Measurements from ENCODE around the gene HPS6.
A peak's percentile ranks its signal among the peaks of the same experiment; 100 is the strongest.

Gene HPS6

GRCh38 chr10:102113956-102114857 lies 49.1 kb downstream of the HPS6 start:
- H2AFZ ChIP-seq (ENCODE audit: low read depth, low read length) = peak overlapping the region; percentile 74
- peaks cover 79% of the 10 kb centered on the region for H3K79me2 ChIP-seq (ENCODE audit: insufficient read depth, low read length)
- peaks cover 30% of the 10 kb centered on the region for H4K20me1 ChIP-seq (ENCODE audit: insufficient read depth, low read length)
- H3K4me3 ChIP-seq (ENCODE audit: low read depth in 1 of 2, low read length in 2 of 2) = peak overlapping the region; percentile 84 to 85; a peak in 3 of 4 replicates
- no peak for TF ChIP-seq CTCF (IDR thresholded peaks at IDR 0.05; ENCODE audit: borderline replicate concordance, extremely low read depth, low read length, poor library complexity, severe bottlenecking)
- TF ChIP-seq EZH2 (IDR thresholded peaks at IDR 0.05; ENCODE audit: borderline replicate concordance, low read depth, low read length, severe bottlenecking) = no peak
- ATAC-seq (ENCODE audit: insufficient read depth, low read depth) (peak; percentile 32), DNase-seq (peak; percentile 28)
- peaks cover 27% of the 10 kb centered on the region for H3K36me3 ChIP-seq (ENCODE audit: insufficient read depth, low read length)
- peaks cover 62% of the 10 kb centered on the region for H3K4me1 ChIP-seq (ENCODE audit: insufficient read depth, low read length)
- peak overlapping the region; percentile 89 for H3K9ac ChIP-seq (ENCODE audit: low read depth, low read length)
- peak overlapping the region; percentile 84 for H3K27ac ChIP-seq (ENCODE audit: low read length)
- H3K9me3 ChIP-seq (ENCODE audit: insufficient read depth, low read length, severe bottlenecking) = no peaks in the 10 kb centered on the region
- H3K4me2 ChIP-seq (ENCODE audit: insufficient read depth, low read length) = peak overlapping the region; percentile 90
- no peaks in the 10 kb centered on the region for H3K27me3 ChIP-seq (ENCODE audit: insufficient read depth, low read length, poor library complexity)

- Histone ChIP-seq H3K9ac (ENCODE audit: low read depth, low read length) (peak overlapping the region; percentile 89), H4K20me1 (ENCODE audit: insufficient read depth, low read length) (peaks cover 30% of the 10 kb centered on the region), H2AFZ (ENCODE audit: low read depth, low read length) (peak overlapping the region; percentile 74), H3K4me2 (ENCODE audit: insufficient read depth, low read length) (peak overlapping the region; percentile 90), H3K27ac (ENCODE audit: low read length) (peak overlapping the region; percentile 84), H3K79me2 (ENCODE audit: insufficient read depth, low read length) (peaks cover 87% of the 10 kb centered on the region), H3K36me3 (ENCODE audit: insufficient read depth, low read length) (peaks cover 18% of the 10 kb centered on the region), H3K9me3 (ENCODE audit: insufficient read depth, low read length, severe bottlenecking) (no peaks in the 10 kb centered on the region), H3K4me3 (ENCODE audit: low read depth in 1 of 2, low read length in 2 of 2) (peak overlapping the region; percentile 41 to 85), H3K4me1 (ENCODE audit: insufficient read depth, low read length) (peaks cover 68% of the 10 kb centered on the region), H3K27me3 (ENCODE audit: insufficient read depth, low read length, poor library complexity) (no peaks in the 10 kb centered on the region)
- no peak for TF ChIP-seq CTCF (IDR thresholded peaks at IDR 0.05; ENCODE audit: borderline replicate concordance, extremely low read depth, low read length, poor library complexity, severe bottlenecking)
- TF ChIP-seq EZH2 (IDR thresholded peaks at IDR 0.05; ENCODE audit: borderline replicate concordance, low read depth, low read length, severe bottlenecking) = no peak
- peak; percentile 84 for ATAC-seq (ENCODE audit: insufficient read depth, low read depth)
- peak; percentile 93 for DNase-seq
Observed at GRCh38 chr10:102114861-102115618, 49.9 kb downstream of the HPS6 start.

- TF ChIP-seq EZH2 (IDR thresholded peaks at IDR 0.05; ENCODE audit: borderline replicate concordance, low read depth, low read length, severe bottlenecking) = no peak
- no peak for TF ChIP-seq CTCF (IDR thresholded peaks at IDR 0.05; ENCODE audit: borderline replicate concordance, extremely low read depth, low read length, poor library complexity, severe bottlenecking)
- Histone ChIP-seq H3K9me3 (ENCODE audit: insufficient read depth, low read length, severe bottlenecking) (no peaks in the 10 kb centered on the region), H3K27me3 (ENCODE audit: insufficient read depth, low read length, poor library complexity) (no peaks in the 10 kb centered on the region), H3K4me3 (ENCODE audit: low read depth in 1 of 2, low read length in 2 of 2) (peak overlapping the region; percentile 41 to 85; a peak in 3 of 4 replicates), H3K9ac (ENCODE audit: low read depth, low read length) (peak overlapping the region; percentile 89), H3K79me2 (ENCODE audit: insufficient read depth, low read length) (peaks cover 93% of the 10 kb centered on the region), H3K4me1 (ENCODE audit: insufficient read depth, low read length) (peaks cover 70% of the 10 kb centered on the region), H4K20me1 (ENCODE audit: insufficient read depth, low read length) (peaks cover 30% of the 10 kb centered on the region), H3K27ac (ENCODE audit: low read length) (peak overlapping the region; percentile 84), H3K4me2 (ENCODE audit: insufficient read depth, low read length) (peak overlapping the region; percentile 90), H2AFZ (ENCODE audit: low read depth, low read length) (no peak overlapping the region), H3K36me3 (ENCODE audit: insufficient read depth, low read length) (peaks cover 11% of the 10 kb centered on the region)
- ATAC-seq (ENCODE audit: insufficient read depth, low read depth) (no peak), DNase-seq (peak; percentile 35)
Observed at GRCh38 chr10:102115775-102116174, 50.6 kb downstream of the HPS6 start.
